Amygdala (tissue), 56 donors: ENCODE results near the gene FOXC1.

ENCODE experiments used
- DNase-seq, 56 donors: peaks; one replicate each; lab custom pipeline; 2025; lab: John Stamatoyannopoulos, UW

FOXC1 gene

DNA sequence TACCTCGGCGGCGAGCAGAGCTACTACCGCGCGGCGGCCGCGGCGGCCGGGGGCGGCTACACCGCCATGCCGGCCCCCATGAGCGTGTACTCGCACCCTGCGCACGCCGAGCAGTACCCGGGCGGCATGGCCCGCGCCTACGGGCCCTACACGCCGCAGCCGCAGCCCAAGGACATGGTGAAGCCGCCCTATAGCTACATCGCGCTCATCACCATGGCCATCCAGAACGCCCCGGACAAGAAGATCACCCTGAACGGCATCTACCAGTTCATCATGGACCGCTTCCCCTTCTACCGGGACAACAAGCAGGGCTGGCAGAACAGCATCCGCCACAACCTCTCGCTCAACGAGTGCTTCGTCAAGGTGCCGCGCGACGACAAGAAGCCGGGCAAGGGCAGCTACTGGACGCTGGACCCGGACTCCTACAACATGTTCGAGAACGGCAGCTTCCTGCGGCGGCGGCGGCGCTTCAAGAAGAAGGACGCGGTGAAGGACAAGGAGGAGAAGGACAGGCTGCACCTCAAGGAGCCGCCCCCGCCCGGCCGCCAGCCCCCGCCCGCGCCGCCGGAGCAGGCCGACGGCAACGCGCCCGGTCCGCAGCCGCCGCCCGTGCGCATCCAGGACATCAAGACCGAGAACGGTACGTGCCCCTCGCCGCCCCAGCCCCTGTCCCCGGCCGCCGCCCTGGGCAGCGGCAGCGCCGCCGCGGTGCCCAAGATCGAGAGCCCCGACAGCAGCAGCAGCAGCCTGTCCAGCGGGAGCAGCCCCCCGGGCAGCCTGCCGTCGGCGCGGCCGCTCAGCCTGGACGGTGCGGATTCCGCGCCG lies 994 bp downstream of the FOXC1 start:
- no peak for DNase-seq

DNA sequence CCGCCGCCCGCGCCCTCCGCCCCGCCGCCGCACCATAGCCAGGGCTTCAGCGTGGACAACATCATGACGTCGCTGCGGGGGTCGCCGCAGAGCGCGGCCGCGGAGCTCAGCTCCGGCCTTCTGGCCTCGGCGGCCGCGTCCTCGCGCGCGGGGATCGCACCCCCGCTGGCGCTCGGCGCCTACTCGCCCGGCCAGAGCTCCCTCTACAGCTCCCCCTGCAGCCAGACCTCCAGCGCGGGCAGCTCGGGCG lies 1.5 kb downstream of the FOXC1 start:
- no peak for DNase-seq

DNA sequence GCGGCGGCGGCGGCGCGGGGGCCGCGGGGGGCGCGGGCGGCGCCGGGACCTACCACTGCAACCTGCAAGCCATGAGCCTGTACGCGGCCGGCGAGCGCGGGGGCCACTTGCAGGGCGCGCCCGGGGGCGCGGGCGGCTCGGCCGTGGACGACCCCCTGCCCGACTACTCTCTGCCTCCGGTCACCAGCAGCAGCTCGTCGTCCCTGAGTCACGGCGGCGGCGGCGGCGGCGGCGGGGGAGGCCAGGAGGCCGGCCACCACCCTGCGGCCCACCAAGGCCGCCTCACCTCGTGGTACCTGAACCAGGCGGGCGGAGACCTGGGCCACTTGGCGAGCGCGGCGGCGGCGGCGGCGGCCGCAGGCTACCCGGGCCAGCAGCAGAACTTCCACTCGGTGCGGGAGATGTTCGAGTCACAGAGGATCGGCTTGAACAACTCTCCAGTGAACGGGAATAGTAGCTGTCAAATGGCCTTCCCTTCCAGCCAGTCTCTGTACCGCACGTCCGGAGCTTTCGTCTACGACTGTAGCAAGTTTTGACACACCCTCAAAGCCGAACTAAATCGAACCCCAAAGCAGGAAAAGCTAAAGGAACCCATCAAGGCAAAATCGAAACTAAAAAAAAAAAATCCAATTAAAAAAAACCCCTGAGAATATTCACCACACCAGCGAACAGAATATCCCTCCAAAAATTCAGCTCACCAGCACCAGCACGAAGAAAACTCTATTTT lies 2.0 kb downstream of the FOXC1 start:
- no peak for DNase-seq

DNA sequence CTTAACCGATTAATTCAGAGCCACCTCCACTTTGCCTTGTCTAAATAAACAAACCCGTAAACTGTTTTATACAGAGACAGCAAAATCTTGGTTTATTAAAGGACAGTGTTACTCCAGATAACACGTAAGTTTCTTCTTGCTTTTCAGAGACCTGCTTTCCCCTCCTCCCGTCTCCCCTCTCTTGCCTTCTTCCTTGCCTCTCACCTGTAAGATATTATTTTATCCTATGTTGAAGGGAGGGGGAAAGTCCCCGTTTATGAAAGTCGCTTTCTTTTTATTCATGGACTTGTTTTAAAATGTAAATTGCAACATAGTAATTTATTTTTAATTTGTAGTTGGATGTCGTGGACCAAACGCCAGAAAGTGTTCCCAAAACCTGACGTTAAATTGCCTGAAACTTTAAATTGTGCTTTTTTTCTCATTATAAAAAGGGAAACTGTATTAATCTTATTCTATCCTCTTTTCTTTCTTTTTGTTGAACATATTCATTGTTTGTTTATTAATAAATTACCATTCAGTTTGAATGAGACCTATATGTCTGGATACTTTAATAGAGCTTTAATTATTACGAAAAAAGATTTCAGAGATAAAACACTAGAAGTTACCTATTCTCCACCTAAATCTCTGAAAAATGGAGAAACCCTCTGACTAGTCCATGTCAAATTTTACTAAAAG lies 2.7 kb downstream of the FOXC1 start:
- no peak for DNase-seq

DNA sequence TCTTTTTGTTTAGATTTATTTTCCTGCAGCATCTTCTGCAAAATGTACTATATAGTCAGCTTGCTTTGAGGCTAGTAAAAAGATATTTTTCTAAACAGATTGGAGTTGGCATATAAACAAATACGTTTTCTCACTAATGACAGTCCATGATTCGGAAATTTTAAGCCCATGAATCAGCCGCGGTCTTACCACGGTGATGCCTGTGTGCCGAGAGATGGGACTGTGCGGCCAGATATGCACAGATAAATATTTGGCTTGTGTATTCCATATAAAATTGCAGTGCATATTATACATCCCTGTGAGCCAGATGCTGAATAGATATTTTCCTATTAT lies 3.2 kb downstream of the FOXC1 start:
- DNase-seq = no peak

DNA sequence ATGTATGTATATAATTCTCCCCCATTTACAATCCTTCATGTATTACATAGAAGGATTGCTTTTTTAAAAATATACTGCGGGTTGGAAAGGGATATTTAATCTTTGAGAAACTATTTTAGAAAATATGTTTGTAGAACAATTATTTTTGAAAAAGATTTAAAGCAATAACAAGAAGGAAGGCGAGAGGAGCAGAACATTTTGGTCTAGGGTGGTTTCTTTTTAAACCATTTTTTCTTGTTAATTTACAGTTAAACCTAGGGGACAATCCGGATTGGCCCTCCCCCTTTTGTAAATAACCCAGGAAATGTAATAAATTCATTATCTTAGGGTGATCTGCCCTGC lies 3.6 kb downstream of the FOXC1 start:
- DNase-seq = no peak

DNA sequence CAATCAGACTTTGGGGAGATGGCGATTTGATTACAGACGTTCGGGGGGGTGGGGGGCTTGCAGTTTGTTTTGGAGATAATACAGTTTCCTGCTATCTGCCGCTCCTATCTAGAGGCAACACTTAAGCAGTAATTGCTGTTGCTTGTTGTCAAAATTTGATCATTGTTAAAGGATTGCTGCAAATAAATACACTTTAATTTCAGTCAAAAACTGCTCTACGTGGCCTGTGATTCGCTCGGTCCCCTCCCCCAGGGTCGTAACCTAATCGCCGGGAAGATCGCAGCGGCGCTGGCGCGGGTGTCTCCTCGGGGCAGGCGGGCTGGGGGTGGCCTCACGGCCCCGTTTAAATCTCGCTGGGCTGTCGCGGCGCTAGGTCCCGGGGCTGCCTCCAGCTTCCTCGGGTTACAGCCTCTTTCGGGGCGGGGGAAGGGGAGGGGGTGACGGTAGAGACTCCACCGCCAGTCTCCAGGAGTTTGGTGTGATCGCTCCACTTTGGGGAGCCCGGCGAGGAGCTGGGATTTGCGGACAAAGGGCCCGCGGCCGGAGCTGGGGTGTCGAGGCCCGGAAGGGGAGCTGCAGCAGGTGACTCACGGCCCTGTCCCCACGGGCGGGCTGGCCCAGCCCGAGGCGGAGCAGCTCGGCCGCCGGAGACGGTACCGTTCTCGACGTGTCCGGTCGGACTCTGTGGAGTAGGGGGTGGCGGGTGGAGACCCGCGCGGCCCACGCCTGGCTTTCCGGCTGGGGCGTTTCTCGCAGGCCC lies 4.2 kb downstream of the FOXC1 start:
- DNase-seq = no peak

DNA sequence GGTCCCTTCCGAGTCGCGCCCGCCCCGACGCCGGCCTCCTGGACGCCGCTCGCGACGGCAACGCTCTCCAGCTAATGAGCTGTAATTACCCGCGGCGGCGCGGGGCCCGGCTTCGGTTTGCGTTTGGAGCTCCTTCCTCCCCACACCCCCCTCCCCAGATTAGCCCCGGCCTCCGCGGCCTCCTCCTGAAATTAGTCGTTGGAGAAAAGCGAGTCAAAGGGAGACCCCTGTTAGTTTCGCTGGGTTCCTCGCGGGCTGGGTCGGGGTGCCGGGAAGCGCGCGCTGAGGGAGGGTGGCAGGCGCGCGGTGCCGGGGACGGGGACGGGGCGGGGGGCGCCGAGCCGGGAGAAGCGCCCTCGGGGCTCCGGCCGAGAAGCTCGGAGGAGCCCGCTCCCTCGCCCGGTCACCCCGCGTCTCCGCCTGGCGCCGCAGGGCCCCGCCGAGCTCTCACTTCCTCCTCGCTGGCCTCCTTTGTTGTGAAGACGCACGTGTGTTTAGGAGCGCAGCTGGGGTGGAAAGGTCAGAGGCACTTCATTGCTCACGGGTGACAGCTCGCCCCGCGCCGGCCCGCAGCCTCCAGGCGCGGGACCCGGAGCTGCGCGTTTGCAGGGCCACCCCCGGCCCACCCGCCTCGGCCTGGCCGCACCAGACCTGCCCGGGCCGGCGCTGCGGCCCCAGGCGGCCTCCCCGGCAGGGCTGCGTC lies 4.9 kb downstream of the FOXC1 start:
- DNase-seq = no peak

DNA sequence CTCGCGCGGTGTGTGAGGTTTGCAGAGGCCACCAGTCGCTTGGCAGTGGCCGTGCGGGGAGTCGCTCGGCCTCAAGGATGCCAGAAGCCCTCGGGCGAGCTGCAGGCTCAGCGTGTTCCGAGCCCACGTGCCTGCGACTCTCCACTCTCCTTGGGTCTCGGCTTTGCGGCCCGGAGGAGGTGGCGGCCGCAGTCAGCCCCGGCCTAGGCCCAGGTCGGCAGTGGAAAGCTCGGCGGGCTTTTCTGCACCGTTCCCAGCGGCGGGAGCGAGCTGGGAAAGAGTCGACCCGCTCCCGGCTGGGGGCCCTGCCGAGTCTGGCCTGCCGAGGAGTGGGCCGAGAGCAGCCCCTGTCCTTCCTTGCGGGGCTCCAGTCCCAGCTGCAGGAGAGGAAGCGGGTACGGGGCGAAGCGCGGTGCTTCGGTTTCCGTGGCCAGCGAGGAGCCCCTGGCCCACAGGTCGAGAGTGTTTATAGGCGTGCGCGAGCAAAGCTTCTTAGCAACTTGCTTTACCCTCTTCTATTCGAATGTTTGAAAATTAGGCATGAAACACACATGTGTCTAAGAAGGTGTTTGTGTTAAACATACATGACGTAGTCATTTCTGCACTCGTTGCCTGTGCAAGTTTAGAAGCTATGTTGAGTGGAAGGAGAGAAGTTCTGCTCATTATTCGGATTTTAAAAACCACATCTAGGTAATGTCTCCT lies 5.6 kb downstream of the FOXC1 start:
- DNase-seq = no peak

DNA sequence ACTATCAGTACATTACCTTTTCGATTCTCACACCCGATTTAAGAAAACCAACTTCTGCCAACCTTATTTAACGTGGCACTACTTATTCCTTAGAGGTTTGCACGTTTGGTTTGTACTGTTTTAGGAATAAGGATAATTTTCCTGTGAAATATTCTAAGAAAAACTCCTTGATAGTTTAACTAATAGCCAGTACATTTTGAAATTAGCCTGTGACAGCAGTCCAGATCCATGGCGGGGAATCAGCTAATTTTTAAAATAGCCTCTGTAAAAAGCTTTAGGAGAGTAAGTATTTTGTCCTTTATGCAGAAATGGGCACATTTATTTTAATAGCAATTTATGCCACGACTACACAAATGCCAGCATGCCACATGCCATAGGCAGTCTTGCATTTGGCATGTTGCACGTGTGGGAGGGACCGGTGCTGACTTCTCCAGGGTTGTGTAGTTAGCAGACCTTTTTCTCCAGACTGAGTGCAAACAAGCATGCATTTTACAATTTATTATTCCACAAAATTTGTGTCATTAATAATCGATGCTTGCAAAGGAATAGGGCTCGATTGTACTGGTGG lies 6.2 kb downstream of the FOXC1 start:
- DNase-seq = no peak

DNA sequence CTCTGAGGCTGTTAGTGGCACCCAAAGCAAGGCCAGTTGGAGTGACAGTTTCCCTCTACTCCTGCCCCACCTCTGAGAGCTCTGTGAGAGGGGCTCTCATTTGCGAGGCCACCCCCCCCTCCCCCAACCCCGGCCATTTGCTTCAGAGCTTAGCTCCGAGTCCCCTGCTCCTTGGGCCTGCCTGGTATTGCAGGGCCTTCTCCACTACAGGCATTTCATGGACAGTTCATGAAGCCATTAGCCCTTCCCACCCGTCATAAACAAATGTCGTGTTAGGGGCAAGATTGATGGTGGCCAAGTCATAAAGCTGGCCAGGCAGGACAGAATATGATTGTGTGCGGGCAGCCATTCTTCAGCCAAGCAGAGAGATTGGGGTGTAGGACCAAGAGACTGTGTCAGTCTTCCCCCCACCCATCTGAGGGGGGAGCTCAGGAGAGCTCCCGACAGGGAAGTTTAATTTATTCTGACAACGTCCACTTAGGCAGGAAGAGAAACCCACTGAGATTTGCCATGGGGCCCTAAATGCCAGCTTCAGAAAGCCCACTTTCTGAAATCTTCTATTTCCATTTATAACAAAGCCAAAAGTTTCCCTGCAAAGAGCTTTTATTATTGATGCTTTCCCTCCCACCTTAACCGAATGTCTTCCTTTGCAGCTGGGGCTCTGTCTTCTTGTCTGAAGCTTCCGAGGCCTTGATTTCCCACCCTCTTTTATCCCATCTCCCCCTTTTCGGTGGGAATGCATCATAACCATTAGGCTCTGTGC lies 7.2 kb downstream of the FOXC1 start:
- no peak for DNase-seq

DNA sequence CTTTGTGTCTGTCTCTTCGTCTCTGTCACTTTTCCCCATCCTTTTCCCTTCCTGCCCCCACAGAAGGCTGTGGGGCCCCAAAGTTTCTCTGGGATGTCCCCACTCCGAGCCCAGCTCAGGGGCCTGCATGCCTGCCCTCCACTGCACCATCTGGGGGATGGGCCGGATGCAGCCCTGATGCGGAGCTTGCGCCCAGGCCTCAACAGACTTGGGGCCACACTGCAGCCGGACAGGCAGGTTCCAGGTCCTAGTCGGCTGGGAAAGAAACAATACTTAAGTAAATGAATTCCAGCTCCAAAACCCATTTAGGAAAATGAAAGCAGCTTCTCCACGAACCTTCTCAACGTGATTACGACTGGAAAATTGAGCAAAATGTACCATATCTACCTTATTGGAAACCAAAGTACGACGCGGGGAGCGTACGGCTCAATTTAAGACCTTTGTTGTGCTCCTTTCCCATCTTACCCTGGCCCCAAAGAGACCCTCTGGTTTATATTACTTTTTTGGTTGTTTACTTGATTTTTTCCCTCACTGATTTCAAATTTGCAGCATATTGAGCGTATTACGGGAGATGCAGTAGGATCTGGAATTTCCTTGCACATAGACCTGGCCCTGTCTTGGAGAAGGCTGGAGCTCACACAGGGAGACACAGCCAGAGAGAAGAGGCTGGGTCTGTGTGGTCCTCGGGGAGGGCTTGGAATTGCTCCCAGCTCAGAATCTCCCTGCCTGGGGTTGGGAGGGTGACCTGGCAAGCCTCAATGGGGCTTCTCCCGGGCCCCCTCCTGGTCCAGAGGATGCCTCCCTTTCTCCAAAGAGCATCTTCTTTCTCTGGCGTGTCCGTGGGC lies 8.0 kb downstream of the FOXC1 start:
- DNase-seq = no peak

DNA sequence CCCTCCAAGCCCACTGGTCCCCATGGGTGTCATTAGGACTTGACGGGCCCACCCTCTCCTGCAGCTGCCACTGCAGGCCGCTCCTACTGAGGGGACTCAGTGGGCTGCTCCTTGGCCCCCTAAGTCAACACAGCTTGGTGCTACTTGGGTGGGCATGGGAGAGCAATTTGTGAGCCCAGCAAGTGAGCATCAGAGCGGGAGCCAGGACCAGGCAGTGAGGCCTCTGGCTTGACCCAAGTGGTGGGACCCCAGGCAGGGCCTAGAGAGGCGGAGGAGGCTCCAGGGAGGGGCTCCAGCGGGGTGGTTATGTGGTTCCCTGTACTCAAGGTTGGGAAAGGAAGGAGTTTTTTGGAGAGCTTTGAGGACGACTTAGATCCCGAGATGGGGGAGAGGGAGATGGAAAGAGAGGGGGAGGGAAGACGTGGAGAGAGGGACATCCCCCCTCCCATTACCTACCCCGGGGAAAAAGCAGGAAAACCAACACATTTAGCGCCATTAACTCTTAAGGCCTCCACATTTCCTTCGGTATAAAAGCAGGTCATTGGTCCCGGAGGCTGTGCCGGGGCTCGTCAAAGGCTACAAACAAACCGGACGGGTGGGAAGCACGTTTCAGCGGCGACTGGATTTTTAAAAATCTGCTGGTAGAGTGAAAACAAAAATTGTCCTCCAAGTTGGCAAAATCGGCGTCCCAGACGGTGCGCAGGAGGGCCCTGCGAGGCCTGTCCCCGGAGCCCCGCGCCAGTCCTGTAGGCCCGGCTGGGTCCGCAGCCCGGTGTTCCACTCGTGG lies 8.8 kb downstream of the FOXC1 start:
- no peak for DNase-seq

DNA sequence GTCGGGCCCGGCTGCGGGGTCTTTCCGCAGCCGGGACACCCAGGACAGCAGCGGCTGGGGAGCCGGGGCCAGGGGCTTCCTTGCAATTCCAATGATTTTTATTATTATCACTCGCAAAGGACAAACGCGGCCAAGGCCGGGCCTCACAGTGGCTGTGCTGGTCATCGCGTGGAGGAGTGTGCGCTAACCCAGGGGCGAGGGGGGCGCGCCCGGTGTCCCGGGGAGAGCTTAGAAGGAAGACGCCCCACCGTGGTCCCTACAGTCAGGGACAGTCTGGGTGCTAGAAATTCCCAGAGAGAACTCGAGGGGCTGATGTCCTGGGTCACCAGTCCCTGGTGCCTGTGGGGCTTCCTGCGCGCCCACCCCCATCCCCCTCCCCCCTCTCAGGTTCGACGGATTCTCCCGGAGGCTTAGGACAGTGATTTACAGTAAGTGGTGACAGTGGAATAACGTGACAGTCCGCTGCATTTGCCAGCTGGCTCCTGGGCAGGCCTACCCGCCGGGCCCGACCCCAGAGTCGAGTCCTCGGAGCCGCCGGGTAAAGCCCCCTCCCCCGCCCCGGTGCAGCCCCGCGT lies 9.5 kb downstream of the FOXC1 start:
- DNase-seq = no peak

DNA sequence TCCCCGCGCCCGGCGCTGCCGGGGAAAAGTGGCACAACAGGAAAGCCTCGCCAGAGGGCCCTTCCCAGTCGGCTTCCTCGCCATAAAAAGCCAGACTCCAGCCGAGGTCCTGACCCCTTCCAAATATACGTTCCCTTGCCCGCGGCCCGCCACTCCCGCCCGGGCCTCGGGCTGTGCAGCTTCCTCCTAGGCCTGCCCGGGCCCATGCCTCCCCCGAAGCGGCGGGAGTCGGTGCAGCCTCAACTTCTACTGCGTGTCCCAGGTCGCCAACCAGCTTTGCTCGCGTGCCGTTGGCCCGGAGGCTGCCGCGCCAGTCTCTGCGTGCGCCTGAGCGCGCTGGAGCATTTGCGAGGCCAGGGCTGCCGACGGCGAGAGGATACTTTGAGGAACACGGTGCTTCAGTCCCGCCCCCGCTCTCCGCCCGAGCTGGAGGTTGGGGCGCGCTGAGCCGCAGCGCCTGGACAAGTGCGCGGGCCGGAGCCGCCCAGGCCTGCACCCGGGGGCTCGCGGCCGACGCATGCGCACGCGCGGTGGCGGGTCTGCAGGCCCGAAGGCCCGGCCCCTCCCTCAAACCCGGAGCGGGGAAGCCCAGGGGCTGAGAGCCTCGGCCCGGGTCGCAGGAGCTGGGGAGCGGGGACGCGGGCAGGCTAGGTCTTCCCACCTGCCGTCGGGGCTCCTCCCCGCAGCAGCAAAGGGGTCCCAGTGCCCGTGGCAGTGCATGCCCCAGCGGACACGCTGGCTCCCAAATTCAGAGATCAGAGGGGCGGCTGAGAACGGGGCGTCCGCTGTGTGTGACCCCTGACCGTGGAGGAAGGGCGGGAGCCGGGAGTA lies 10.2 kb downstream of the FOXC1 start:
- no peak for DNase-seq

DNA sequence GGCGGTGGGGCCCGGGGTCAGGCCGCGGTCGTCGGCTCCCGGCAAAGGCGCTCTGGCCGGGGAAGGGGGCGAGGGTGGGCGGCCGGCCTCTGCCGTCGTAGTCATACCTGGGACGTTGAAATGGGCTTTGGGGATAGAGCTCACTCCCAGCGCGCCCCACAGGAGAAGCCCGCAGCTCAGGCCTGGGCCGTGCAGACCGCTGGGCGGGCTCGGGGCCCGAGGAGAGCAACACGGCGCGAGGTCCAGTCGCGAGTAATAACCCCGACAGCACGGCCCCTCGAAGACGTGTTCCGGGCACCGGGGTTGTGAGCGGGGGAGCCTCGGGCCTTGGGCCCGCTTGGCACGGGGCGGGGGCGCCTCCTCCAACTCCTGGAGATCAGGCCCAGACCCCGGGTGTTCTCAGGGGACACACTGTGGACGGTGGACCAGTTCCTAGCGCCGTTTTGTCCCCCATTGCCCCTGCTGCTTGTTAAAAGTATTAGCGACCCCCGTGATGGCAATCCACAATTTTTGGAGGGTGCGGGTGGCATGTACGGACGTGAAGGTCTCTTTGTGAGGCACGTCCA lies 10.9 kb downstream of the FOXC1 start:
- no peak for DNase-seq
